H9 (cell line): ENCODE results near the gene DOCK9. TPM values are rescaled to one million over a fixed set of nuclear protein-coding genes. Genes with fewer than 3 reads are reported as not detected.

Experiments used
- DNase-seq: peaks from one replicate; pipeline ENCODE4 v3.0.0-alpha.2; 2017
- H2AFZ ChIP-seq: one replicate; pipeline ENCODE4 v1.6.1; 2013; ENCODE audit warnings: mild to moderate bottlenecking, low read length, control low read depth, moderate library complexity
- H2AK5ac ChIP-seq: 2 replicates; pipeline ENCODE4 v1.6.1; 2013; ENCODE audit warnings: low read length, control low read depth, mixed read lengths; ENCODE audit not compliant: insufficient read length
- H2BK120ac ChIP-seq: one replicate; pipeline ENCODE4 v1.6.1; 2013; ENCODE audit warnings: low read depth, mild to moderate bottlenecking, low read length, control low read depth, inconsistent platforms; ENCODE audit not compliant: poor library complexity, severe bottlenecking
- H2BK12ac ChIP-seq: 2 replicates; pipeline ENCODE4 v1.6.1; 2013; ENCODE audit warnings: low read length, control low read depth, mixed read lengths, low read depth; ENCODE audit not compliant: insufficient read length
- H2BK15ac ChIP-seq: 2 replicates; pipeline ENCODE4 v1.6.1; 2013; ENCODE audit warnings: low read depth, low read length, control low read depth
- H2BK20ac ChIP-seq: one replicate; pipeline ENCODE4 v1.6.1; 2013; ENCODE audit warnings: low read depth, mild to moderate bottlenecking, low read length, control low read depth, inconsistent platforms; ENCODE audit not compliant: poor library complexity, severe bottlenecking
- H2BK5ac ChIP-seq: 2 replicates; pipeline ENCODE4 v1.6.1; 2013; ENCODE audit warnings: low read length, control low read depth, mixed read lengths; ENCODE audit not compliant: insufficient read length
- H3K14ac ChIP-seq: 2 replicates; pipeline ENCODE4 v1.6.1; 2013; ENCODE audit warnings: low read length, control low read depth; ENCODE audit not compliant: insufficient read depth
- H3K18ac ChIP-seq: 2 replicates; pipeline ENCODE4 v1.6.1; 2013; ENCODE audit warnings: low read depth, mild to moderate bottlenecking, mixed read lengths, low read length, control low read depth; ENCODE audit not compliant: insufficient read length
- H3K23ac ChIP-seq: 2 replicates; pipeline ENCODE4 v1.6.1; 2013; ENCODE audit warnings: low read length, control low read depth, mixed read lengths, low read depth; ENCODE audit not compliant: insufficient read length
- H3K23me2 ChIP-seq: 2 replicates; pipeline ENCODE4 v1.6.1; 2013; ENCODE audit warnings: low read depth, mild to moderate bottlenecking, mixed read lengths, low read length, control low read depth; ENCODE audit not compliant: insufficient read length, poor library complexity, severe bottlenecking
- H3K27ac ChIP-seq: 2 replicates; pipeline ENCODE4 v1.5.1; 2013; ENCODE audit warnings: low read length, control low read depth, mixed read lengths, low read depth; ENCODE audit not compliant: insufficient read length
- H3K27me3 ChIP-seq: 2 replicates; pipeline ENCODE4 v1.6.1; 2013; ENCODE audit warnings: low read length, control low read depth, inconsistent platforms; ENCODE audit not compliant: insufficient read depth
- H3K4ac ChIP-seq: 2 replicates; pipeline ENCODE4 v1.6.1; 2013; ENCODE audit warnings: low read depth, mild to moderate bottlenecking, control low read depth, inconsistent platforms, low read length, moderate library complexity
- H3K4me1 ChIP-seq: 2 replicates; pipeline ENCODE4 v1.6.1; 2013; ENCODE audit warnings: low read length, control low read depth, inconsistent platforms; ENCODE audit not compliant: insufficient read depth
- H3K4me2 ChIP-seq: 2 replicates; pipeline ENCODE4 v1.6.1; 2013; ENCODE audit warnings: low read length, control low read depth, mixed read lengths; ENCODE audit not compliant: insufficient read length, insufficient read depth
- H3K56ac ChIP-seq: 2 replicates; pipeline ENCODE4 v1.6.1; 2013; ENCODE audit warnings: low read depth, mild to moderate bottlenecking, mixed read lengths, low read length, control low read depth; ENCODE audit not compliant: insufficient read length
- H3K79me1 ChIP-seq: 2 replicates; pipeline ENCODE4 v1.6.1; 2013; ENCODE audit warnings: low read depth, mild to moderate bottlenecking, moderate library complexity, low read length, control low read depth, inconsistent platforms; ENCODE audit not compliant: insufficient read depth, poor library complexity, severe bottlenecking
- H3K79me2 ChIP-seq: 2 replicates; pipeline ENCODE4 v1.6.1; 2013; ENCODE audit warnings: low read length, control low read depth, inconsistent platforms; ENCODE audit not compliant: insufficient read depth
- H3K9ac ChIP-seq: 2 replicates; pipeline ENCODE4 v1.6.1; 2013; ENCODE audit warnings: low read length, control low read depth, mixed read lengths; ENCODE audit not compliant: insufficient read length; ENCODE audit errors: extremely low read depth
- H3K9me3 ChIP-seq: one replicate; pipeline ENCODE4 v1.6.1; 2013; ENCODE audit warnings: low read depth, low read length, inconsistent platforms; ENCODE audit not compliant: control insufficient read depth
- H3T11ph ChIP-seq: one replicate; pipeline ENCODE4 v1.6.1; 2013; ENCODE audit warnings: mild to moderate bottlenecking, low read length, control low read depth, inconsistent platforms
- H4K20me1 ChIP-seq: one replicate; pipeline ENCODE4 v1.6.1; 2013; ENCODE audit not compliant: control insufficient read depth, insufficient read length, insufficient read depth
- H4K5ac ChIP-seq: 2 replicates; pipeline ENCODE4 v1.6.1; 2013; ENCODE audit warnings: low read depth, mild to moderate bottlenecking, mixed read lengths, low read length, control low read depth; ENCODE audit not compliant: insufficient read length
- H4K8ac ChIP-seq: replicated peaks from 2 replicates; pipeline ENCODE4 v1.6.1; 2013; ENCODE audit warnings: low read length, control low read depth, mixed read lengths, low read depth; ENCODE audit not compliant: insufficient read length
- H4K91ac ChIP-seq: 2 replicates; pipeline ENCODE4 v1.6.1; 2013; ENCODE audit warnings: low read depth, mild to moderate bottlenecking, moderate library complexity, mixed read lengths, low read length, control low read depth; ENCODE audit not compliant: insufficient read length
- H3K27ac Mint-ChIP-seq, 3 experiments: 2 replicates in 2 of 3; 3 replicates in 1 of 3; pipeline ENCODE4 v1.8.0; 2020 to 2021; ENCODE audit warnings: mixed read lengths in 3 of 3, mild to moderate bottlenecking in 1 of 3, moderate library complexity in 1 of 3
- H3K27me3 Mint-ChIP-seq: 2 replicates; pipeline ENCODE4 v1.8.0; 2021; ENCODE audit warnings: low read depth, mild to moderate bottlenecking, moderate library complexity, mixed read lengths
- H3K36me3 Mint-ChIP-seq, 3 experiments: 2 replicates in 2 of 3; 3 replicates in 1 of 3; pipeline ENCODE4 v1.8.0; 2020 to 2021; ENCODE audit warnings: low read depth in 3 of 3, mixed read lengths in 3 of 3; ENCODE audit not compliant: insufficient read depth in 1 of 3
- H3K4me1 Mint-ChIP-seq, 2 experiments: 2 replicates each; pipeline ENCODE4 v1.8.0; 2020; ENCODE audit warnings: mixed read lengths in 2 of 2
- H3K4me3 Mint-ChIP-seq, 2 experiments: 2 replicates in 1 of 2; 3 replicates in 1 of 2; pipeline ENCODE4 v1.8.0; 2020 to 2021; ENCODE audit warnings: mild to moderate bottlenecking in 2 of 2, mixed read lengths in 2 of 2, moderate library complexity in 1 of 2
- H3K9me3 Mint-ChIP-seq, 2 experiments: 2 replicates in 1 of 2; 3 replicates in 1 of 2; pipeline ENCODE4 v1.8.0; 2020; ENCODE audit warnings: mild to moderate bottlenecking in 2 of 2, mixed read lengths in 2 of 2, moderate library complexity in 1 of 2
- WGBS: extraction: QIAGEN DNeasy Blood & Tissue Kit; methylation state at CpG from one replicate; pipeline ENCODE4 v1.1.7; 2013; ENCODE audit warnings: missing lambda C conversion rate, low lambda C conversion rate, mixed read lengths; ENCODE audit not compliant: insufficient read length; ENCODE audit errors: extremely low coverage; 5-methylcytosine and 5-hydroxymethylcytosine counted together
- total RNA-seq: library from RNA; stranded (reverse); gene quantifications from 2 replicates; pipeline ENCODE4 v1.2.1, GENCODE V29; 2021
- TF ChIP-seq, protein P1 (sequence below): fragments of 200-600 bp; sonication (generic); conservative IDR thresholded peaks from 3 replicates; pipeline ENCODE4 v1.8.0; 2021; ENCODE audit warnings: antibody characterized with exemption, mild to moderate bottlenecking

Gene DOCK9
- total RNA-seq, 1 experiment from 2014 or later, result 23.0 TPM

DNA sequence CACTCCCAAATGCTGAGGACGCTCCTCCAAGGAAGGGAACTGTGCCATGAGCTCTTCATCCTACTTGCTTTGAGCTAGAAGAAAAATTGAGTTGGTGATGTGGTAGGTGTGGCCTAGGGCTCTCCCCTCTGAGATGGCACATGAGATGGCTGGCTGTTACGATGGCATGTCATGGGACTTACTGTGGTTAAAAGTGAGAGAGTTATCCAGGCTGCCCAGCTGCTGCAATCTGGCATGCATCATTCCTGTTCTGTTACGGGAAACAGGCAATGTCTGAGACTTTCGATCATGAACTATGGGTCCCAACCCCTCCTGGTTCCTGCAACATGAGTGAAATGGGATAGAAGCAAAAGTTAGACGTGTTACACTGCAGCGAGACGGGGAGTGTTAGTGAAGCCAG, 132.1 kb downstream of the DOCK9 start:
- Mint-ChIP-seq H3K4me3 (no peak overlapping the region), H3K27me3 (no peaks in the 10 kb centered on the region), H3K27ac (no peak overlapping the region; a peak in 1 of 7 replicates), H3K36me3 (peaks cover 0 to 2% (median 0%) of the 10 kb centered on the region in 3 experiments; a peak in 1 of 7 replicates), H3K9me3 (no peaks in the 10 kb centered on the region; a peak in 1 of 5 replicates), H3K4me1 (peaks cover 7 to 13% of the 10 kb centered on the region in 2 experiments)
- Histone ChIP-seq H3K4me1 (no peaks in the 10 kb centered on the region; the same call in 1 of the 2 replicates), H3K27me3 (no peaks in the 10 kb centered on the region), H3K79me2 (no peaks in the 10 kb centered on the region), H3K23ac (no peak overlapping the region), H3K56ac (no peak overlapping the region), H4K5ac (no peak overlapping the region), H4K8ac (no peak overlapping the region), H3K9me3 (no peaks in the 10 kb centered on the region), H2BK12ac (no peak overlapping the region), H2BK20ac (no peak overlapping the region), H2AK5ac (no peak overlapping the region), H3K27ac (no peak overlapping the region), H3T11ph (no peak overlapping the region), H3K79me1 (no peaks in the 10 kb centered on the region), H2AFZ (no peak overlapping the region), H3K18ac (no peak overlapping the region), H2BK15ac (no peak overlapping the region), H3K14ac (no peak overlapping the region), H4K20me1 (no peaks in the 10 kb centered on the region), H3K4me2 (no peak overlapping the region), H2BK5ac (no peak overlapping the region), H3K23me2 (no peaks in the 10 kb centered on the region), H3K4ac (no peak overlapping the region), H2BK120ac (no peak overlapping the region), H3K9ac (no peak overlapping the region), H4K91ac (no peak overlapping the region)
- no peak for DNase-seq
- TF ChIP-seq, protein P1, sequence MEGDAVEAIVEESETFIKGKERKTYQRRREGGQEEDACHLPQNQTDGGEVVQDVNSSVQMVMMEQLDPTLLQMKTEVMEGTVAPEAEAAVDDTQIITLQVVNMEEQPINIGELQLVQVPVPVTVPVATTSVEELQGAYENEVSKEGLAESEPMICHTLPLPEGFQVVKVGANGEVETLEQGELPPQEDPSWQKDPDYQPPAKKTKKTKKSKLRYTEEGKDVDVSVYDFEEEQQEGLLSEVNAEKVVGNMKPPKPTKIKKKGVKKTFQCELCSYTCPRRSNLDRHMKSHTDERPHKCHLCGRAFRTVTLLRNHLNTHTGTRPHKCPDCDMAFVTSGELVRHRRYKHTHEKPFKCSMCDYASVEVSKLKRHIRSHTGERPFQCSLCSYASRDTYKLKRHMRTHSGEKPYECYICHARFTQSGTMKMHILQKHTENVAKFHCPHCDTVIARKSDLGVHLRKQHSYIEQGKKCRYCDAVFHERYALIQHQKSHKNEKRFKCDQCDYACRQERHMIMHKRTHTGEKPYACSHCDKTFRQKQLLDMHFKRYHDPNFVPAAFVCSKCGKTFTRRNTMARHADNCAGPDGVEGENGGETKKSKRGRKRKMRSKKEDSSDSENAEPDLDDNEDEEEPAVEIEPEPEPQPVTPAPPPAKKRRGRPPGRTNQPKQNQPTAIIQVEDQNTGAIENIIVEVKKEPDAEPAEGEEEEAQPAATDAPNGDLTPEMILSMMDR, result no peak
- WGBS, result no CpG with 5 or more reads among the region's 7 CpGs
